DMS53 treated with DMSO at 0.1 percent for 48 hours (cell line): ENCODE measurements around the gene ZBTB17.
"Not testable (repeated sequence)": the region's sequence is repeated elsewhere in the genome, so short reads cannot be mapped to it uniquely, and the experiment has no call there.

ENCODE experiments used
- DNase-seq: peaks from one replicate; lab custom pipeline; 2025; ENCODE audit not compliant: unreplicated experiment; lab: John Stamatoyannopoulos, UW

ZBTB17 gene

GRCh38 chr1:15900662-15901279 is 75.1 kb downstream of the ZBTB17 start:
- DNase-seq, result no peak

DNA sequence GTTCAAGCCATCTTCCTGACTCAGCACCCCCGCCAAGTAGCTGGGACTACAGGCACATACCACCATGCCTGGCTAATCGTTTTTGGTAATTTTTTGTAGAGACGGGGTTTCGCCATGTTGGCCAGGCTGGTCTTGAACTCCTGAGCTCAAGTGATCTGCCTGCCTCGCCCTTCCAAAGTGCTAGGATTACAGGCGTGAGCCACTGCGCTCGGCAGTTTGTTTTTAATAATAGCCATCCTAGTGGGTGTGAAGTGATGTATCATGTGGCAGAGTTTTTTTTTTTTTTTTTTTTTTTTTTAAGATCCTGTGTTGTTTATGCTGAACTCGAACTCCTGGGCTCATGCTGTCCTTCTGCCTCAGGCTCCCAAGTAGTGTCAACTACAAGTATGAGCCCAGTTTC is 76.6 kb downstream of the ZBTB17 start:
- no peak for DNase-seq

GRCh38 chr1:15896841-15897610 is 78.9 kb downstream of the ZBTB17 start:
- DNase-seq, result not testable (repeated sequence)

DNA sequence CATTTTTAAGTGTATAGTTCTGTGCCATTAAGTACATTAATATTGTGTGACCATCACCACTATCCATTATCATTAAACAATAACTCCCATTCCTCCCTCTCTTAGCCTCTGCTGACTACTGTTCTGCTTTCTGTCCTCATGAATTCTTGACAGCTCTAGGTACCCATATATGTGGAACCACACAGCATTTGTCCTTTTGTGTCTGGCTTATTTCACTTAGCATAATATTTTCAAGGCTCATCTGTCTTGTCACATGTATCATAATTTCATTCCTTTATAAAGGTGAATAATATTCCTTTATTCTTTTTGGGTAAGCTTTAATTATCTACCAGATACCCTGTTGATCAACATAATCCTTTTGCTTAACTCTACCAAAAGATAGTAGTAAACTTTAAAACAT is 80.7 kb downstream of the ZBTB17 start:
- DNase-seq, result no peak

DNA sequence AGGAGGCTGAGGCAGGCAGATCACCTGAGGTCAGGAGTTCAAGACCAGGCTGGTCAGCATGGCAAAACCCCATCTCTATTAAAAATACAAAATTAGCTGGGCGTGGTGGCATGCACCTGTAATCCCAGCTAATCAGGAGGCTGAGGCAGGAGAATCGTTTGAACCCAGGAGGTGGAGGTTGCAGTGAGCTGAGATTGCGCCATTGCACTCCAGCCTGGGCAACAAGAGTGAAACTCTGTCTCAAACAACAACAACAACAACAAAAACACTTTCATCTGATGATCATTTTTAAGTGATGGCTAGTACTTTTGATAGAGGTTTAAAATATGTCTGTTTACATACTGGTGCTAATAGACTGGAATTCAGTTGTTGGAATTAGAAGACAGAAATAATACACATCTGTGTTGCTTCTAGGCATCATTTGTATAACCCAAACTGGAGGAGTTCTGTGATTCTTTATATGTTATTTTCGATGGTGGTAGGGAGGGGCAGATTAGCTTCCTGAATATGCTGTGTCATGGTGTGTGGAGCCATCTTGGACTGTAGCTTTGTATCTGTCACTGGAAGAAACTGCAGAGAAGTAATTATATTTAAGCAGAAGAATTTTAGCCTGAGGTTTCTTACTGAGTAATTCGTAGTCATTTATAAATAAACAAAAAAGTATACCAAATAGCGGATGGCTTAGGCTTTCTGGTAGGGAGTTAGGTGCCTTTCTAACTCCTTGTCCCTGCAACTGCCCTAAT is 82.9 kb downstream of the ZBTB17 start:
- not testable (repeated sequence) for DNase-seq
